K562 (cell line): ENCODE results near the gene DNASE2. TPM values are rescaled to one million over a fixed set of nuclear protein-coding genes. Genes with fewer than 3 reads are reported as not detected.

Experiments
- ETV1 ChIP-seq: fragments of 450-650 bp; conservative IDR thresholded peaks from 2 replicates; pipeline ENCODE4 v1.6.1; 2016; ENCODE audit warnings: missing genetic modification characterization, control low read depth, low read depth, missing compliant biosample characterization
- MED1 ChIP-seq: sonication (generic); formaldehyde crosslinking; IDR thresholded peaks from 2 replicates; pipeline ENCODE4 v1.8.1; 2023; ENCODE audit warnings: missing genetic modification reagents, borderline replicate concordance
- NR1H2 ChIP-seq: sonication (generic); formaldehyde crosslinking; IDR thresholded peaks from 2 replicates; pipeline ENCODE4 v1.4.0; 2020; ENCODE audit warnings: mild to moderate bottlenecking, missing genetic modification reagents
- SRSF1 ChIP-seq: fragments of 200-400 bp; formaldehyde crosslinking; IDR thresholded peaks from 2 replicates; pipeline ENCODE4 v1.6.1; 2017; ENCODE audit warnings: mild to moderate bottlenecking, low read depth, low read length, moderate library complexity
- STAG1 ChIP-seq: sonication (generic); formaldehyde crosslinking; IDR thresholded peaks from 2 replicates; pipeline ENCODE4 v1.5.0; 2020; ENCODE audit warnings: missing genetic modification reagents, borderline replicate concordance
- ZFP36 ChIP-seq: fragments of 150-350 bp; IDR thresholded peaks from 2 replicates; pipeline ENCODE4 v1.6.1; 2018; ENCODE audit warnings: low read length, low read depth; ENCODE audit not compliant: partially characterized antibody
- ZNF347 ChIP-seq: fragments of 450-650 bp; formaldehyde crosslinking; IDR thresholded peaks from 2 replicates; pipeline ENCODE4 v1.4.0; 2020; ENCODE audit warnings: low read depth, mild to moderate bottlenecking, moderate library complexity
- ZNF75A ChIP-seq: fragments of 450-650 bp; formaldehyde crosslinking; IDR thresholded peaks from 2 replicates; pipeline ENCODE4 v1.4.0; 2020; ENCODE audit warnings: mild to moderate bottlenecking
- polyA plus RNA-seq, 8 experiments: library from polyadenylated mRNA; depleted of rRNA in 4 of 8; stranded (reverse) in 5 of 8; unstranded in 3 of 8; fragments of >200 nt; fragmentation: Nextera tagmentation in 2 of 8; fragmentation: Illumina TruSeq in 1 of 8; extraction: Ambion mirVana in 2 of 8; extraction: Trizol in 1 of 8; gene quantifications; 2 replicates each; pipeline versions ENCODE4 v1.2.1 to v1.2.3, GENCODE V29; 2011 to 2014; ENCODE audit warnings: inconsistent platforms in 1 of 8, missing spikeins in 1 of 8
- total RNA-seq, 7 experiments: library from RNA; depleted of rRNA in 6 of 7; stranded (reverse); fragments of >200 nt in 6 of 7; fragmentation: Illumina TruSeq in 2 of 7; extraction: Trizol in 2 of 7; gene quantifications; 2 replicates each; pipeline versions ENCODE4 v1.2.1 to v1.2.3, GENCODE V29; 2011 to 2021; ENCODE audit warnings: low replicate concordance in 1 of 7
- TF ChIP-seq, protein P1 (sequence below): fragments of 250-450 bp; sonication (Bioruptor Pico); IDR thresholded peaks from 2 replicates; pipeline ENCODE4 v1.4.0; 2020
- TF ChIP-seq, protein P2 (sequence below): fragments of 250-450 bp; sonication (Bioruptor Pico); IDR thresholded peaks from 2 replicates; pipeline ENCODE4 v1.8.0; 2022; ENCODE audit warnings: inconsistent platforms
- TF ChIP-seq, protein P3 (sequence below): fragments of 250-450 bp; sonication (Bioruptor Pico); IDR thresholded peaks from 2 replicates; pipeline ENCODE4 v1.5.1; 2021; ENCODE audit warnings: mild to moderate bottlenecking
- TF ChIP-seq, protein P4 (sequence below): IDR thresholded peaks from 3 replicates; pipeline ENCODE4 v1.6.1; 2011; ENCODE audit warnings: borderline replicate concordance, mild to moderate bottlenecking, moderate library complexity; ENCODE audit not compliant: insufficient read length; ENCODE audit errors: extremely low read depth
- TF ChIP-seq, protein P5 (sequence below), 3 experiments: IDR thresholded peaks in 2 of 3; conservative IDR thresholded peaks in 1 of 3; 2 replicates each; pipeline ENCODE4 v1.5.1; 2011 to 2012; ENCODE audit warnings: low read length in 3 of 3, mild to moderate bottlenecking in 3 of 3, control low read depth in 2 of 3, improper control_type of control experiment in 1 of 3, inconsistent platforms in 1 of 3, low read depth in 1 of 3, mixed read lengths in 1 of 3, moderate library complexity in 1 of 3; ENCODE audit not compliant: insufficient read depth in 2 of 3

DNASE2 gene
- total and polyA plus RNA-seq, 9 of the 15 experiments (the other 6 are each of a cell fraction or from before 2014, with no cell fraction given): 4.4 to 27.0 (median 20.2) TPM

DNA sequence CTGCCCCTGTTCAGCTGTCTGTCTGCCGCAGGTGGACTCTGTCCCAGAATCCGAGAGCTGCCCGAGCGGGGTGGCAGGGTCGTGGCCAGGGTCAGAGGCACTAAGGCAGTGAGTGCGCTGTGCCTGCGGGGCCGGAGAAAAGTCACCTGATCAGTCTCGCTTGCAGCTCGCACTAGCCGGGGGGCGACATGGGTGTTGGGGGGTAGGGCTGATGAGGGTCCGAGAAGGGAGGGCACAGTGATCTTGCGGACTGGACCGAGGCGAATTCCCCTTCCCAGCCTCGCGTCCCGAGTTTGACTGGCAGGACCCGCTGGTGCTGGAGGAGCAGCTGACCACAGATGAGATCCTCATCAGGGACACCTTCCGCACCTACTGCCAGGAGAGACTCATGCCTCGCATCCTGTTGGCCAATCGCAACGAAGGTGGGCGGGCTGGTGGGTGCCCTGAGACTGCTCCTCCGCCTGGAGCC, 10.3 kb upstream of the DNASE2 start (continued):
- TF ChIP-seq, protein P1, sequence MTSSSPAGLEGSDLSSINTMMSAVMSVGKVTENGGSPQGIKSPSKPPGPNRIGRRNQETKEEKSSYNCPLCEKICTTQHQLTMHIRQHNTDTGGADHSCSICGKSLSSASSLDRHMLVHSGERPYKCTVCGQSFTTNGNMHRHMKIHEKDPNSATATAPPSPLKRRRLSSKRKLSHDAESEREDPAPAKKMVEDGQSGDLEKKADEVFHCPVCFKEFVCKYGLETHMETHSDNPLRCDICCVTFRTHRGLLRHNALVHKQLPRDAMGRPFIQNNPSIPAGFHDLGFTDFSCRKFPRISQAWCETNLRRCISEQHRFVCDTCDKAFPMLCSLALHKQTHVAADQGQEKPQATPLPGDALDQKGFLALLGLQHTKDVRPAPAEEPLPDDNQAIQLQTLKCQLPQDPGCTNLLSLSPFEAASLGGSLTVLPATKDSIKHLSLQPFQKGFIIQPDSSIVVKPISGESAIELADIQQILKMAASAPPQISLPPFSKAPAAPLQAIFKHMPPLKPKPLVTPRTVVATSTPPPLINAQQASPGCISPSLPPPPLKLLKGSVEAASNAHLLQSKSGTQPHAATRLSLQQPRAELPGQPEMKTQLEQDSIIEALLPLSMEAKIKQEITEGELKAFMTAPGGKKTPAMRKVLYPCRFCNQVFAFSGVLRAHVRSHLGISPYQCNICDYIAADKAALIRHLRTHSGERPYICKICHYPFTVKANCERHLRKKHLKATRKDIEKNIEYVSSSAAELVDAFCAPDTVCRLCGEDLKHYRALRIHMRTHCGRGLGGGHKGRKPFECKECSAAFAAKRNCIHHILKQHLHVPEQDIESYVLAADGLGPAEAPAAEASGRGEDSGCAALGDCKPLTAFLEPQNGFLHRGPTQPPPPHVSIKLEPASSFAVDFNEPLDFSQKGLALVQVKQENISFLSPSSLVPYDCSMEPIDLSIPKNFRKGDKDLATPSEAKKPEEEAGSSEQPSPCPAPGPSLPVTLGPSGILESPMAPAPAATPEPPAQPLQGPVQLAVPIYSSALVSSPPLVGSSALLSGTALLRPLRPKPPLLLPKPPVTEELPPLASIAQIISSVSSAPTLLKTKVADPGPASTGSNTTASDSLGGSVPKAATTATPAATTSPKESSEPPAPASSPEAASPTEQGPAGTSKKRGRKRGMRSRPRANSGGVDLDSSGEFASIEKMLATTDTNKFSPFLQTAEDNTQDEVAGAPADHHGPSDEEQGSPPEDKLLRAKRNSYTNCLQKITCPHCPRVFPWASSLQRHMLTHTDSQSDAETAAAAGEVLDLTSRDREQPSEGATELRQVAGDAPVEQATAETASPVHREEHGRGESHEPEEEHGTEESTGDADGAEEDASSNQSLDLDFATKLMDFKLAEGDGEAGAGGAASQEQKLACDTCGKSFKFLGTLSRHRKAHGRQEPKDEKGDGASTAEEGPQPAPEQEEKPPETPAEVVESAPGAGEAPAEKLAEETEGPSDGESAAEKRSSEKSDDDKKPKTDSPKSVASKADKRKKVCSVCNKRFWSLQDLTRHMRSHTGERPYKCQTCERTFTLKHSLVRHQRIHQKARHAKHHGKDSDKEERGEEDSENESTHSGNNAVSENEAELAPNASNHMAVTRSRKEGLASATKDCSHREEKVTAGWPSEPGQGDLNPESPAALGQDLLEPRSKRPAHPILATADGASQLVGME (CRISPR knock-in tag): no peak
- TF ChIP-seq SRSF1: no peak
- TF ChIP-seq, protein P2, sequence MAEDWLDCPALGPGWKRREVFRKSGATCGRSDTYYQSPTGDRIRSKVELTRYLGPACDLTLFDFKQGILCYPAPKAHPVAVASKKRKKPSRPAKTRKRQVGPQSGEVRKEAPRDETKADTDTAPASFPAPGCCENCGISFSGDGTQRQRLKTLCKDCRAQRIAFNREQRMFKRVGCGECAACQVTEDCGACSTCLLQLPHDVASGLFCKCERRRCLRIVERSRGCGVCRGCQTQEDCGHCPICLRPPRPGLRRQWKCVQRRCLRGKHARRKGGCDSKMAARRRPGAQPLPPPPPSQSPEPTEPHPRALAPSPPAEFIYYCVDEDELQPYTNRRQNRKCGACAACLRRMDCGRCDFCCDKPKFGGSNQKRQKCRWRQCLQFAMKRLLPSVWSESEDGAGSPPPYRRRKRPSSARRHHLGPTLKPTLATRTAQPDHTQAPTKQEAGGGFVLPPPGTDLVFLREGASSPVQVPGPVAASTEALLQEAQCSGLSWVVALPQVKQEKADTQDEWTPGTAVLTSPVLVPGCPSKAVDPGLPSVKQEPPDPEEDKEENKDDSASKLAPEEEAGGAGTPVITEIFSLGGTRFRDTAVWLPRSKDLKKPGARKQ (CRISPR knock-in tag): no peak
- 0 out of 2 replicates have a peak, but pooled peaks have one; percentile 23 for TF ChIP-seq STAG1 (CRISPR knock-in tag)
- no peak for TF ChIP-seq ETV1 (tag)
- TF ChIP-seq MED1: 0 out of 2 replicates have a peak, but pooled peaks have one; percentile 28
- TF ChIP-seq NR1H2 (CRISPR knock-in tag): no peak
- TF ChIP-seq, protein P3, sequence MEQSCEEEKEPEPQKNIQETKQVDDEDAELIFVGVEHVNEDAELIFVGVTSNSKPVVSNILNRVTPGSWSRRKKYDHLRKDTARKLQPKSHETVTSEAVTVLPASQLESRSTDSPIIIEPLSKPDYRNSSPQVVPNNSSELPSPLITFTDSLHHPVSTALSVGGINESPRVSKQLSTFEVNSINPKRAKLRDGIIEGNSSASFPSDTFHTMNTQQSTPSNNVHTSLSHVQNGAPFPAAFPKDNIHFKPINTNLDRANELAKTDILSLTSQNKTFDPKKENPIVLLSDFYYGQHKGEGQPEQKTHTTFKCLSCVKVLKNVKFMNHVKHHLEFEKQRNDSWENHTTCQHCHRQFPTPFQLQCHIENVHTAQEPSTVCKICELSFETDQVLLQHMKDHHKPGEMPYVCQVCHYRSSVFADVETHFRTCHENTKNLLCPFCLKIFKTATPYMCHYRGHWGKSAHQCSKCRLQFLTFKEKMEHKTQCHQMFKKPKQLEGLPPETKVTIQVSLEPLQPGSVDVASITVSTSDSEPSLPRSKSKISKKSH: no peak
- TF ChIP-seq ZFP36: no peak
- no peak for TF ChIP-seq ZNF75A (CRISPR knock-in tag)
- no peak for TF ChIP-seq ZNF347
- TF ChIP-seq, protein P4, sequence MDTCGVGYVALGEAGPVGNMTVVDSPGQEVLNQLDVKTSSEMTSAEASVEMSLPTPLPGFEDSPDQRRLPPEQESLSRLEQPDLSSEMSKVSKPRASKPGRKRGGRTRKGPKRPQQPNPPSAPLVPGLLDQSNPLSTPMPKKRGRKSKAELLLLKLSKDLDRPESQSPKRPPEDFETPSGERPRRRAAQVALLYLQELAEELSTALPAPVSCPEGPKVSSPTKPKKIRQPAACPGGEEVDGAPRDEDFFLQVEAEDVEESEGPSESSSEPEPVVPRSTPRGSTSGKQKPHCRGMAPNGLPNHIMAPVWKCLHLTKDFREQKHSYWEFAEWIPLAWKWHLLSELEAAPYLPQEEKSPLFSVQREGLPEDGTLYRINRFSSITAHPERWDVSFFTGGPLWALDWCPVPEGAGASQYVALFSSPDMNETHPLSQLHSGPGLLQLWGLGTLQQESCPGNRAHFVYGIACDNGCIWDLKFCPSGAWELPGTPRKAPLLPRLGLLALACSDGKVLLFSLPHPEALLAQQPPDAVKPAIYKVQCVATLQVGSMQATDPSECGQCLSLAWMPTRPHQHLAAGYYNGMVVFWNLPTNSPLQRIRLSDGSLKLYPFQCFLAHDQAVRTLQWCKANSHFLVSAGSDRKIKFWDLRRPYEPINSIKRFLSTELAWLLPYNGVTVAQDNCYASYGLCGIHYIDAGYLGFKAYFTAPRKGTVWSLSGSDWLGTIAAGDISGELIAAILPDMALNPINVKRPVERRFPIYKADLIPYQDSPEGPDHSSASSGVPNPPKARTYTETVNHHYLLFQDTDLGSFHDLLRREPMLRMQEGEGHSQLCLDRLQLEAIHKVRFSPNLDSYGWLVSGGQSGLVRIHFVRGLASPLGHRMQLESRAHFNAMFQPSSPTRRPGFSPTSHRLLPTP: no peak
- TF ChIP-seq, protein P5, sequence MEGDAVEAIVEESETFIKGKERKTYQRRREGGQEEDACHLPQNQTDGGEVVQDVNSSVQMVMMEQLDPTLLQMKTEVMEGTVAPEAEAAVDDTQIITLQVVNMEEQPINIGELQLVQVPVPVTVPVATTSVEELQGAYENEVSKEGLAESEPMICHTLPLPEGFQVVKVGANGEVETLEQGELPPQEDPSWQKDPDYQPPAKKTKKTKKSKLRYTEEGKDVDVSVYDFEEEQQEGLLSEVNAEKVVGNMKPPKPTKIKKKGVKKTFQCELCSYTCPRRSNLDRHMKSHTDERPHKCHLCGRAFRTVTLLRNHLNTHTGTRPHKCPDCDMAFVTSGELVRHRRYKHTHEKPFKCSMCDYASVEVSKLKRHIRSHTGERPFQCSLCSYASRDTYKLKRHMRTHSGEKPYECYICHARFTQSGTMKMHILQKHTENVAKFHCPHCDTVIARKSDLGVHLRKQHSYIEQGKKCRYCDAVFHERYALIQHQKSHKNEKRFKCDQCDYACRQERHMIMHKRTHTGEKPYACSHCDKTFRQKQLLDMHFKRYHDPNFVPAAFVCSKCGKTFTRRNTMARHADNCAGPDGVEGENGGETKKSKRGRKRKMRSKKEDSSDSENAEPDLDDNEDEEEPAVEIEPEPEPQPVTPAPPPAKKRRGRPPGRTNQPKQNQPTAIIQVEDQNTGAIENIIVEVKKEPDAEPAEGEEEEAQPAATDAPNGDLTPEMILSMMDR (IDR thresholded peaks at IDR 0.05 in 2 of 3, conservative IDR thresholded peaks at IDR 0.05 in 1 of 3; ENCODE audit: insufficient read depth in 2 of 3, low read depth in 1 of 3, low read length in 3 of 3): no peak
